Glutamatergic neuron (in vitro differentiated cells): ENCODE measurements around the gene ASIC2. TPM values are rescaled to one million over a fixed set of nuclear protein-coding genes. Genes with fewer than 3 reads are reported as not detected.

Experiments
- DNase-seq: peaks from one replicate; pipeline ENCODE4 v3.0.0; 2022
- H3K27ac Mint-ChIP-seq: one replicate; pipeline ENCODE4 v1.8.0; 2020; ENCODE audit warnings: mild to moderate bottlenecking, mixed read lengths, inconsistent platforms; ENCODE audit not compliant: unreplicated experiment
- H3K27me3 Mint-ChIP-seq: one replicate; pipeline ENCODE4 v1.8.0; 2020; ENCODE audit warnings: mild to moderate bottlenecking, moderate library complexity, mixed read lengths, inconsistent platforms; ENCODE audit not compliant: unreplicated experiment
- H3K36me3 Mint-ChIP-seq: one replicate; pipeline ENCODE4 v1.8.0; 2020; ENCODE audit warnings: mild to moderate bottlenecking, mixed read lengths, inconsistent platforms; ENCODE audit not compliant: unreplicated experiment
- H3K4me1 Mint-ChIP-seq: one replicate; pipeline ENCODE4 v1.8.0; 2020; ENCODE audit warnings: mild to moderate bottlenecking, low read depth, mixed read lengths, inconsistent platforms; ENCODE audit not compliant: unreplicated experiment
- H3K4me3 Mint-ChIP-seq: one replicate; pipeline ENCODE4 v1.8.0; 2020; ENCODE audit warnings: mild to moderate bottlenecking, mixed read lengths, inconsistent platforms; ENCODE audit not compliant: unreplicated experiment
- H3K9me3 Mint-ChIP-seq: one replicate; pipeline ENCODE4 v1.8.0; 2020; ENCODE audit warnings: mild to moderate bottlenecking, moderate library complexity, mixed read lengths, inconsistent platforms; ENCODE audit not compliant: unreplicated experiment
- total RNA-seq: library from RNA; stranded (reverse); fragmentation: NEBNext Ultra II Directional; extraction: Animal tissue kit (Norgen Biotek cat#: 25700); gene quantifications from one replicate; pipeline ENCODE4 v1.2.1, GENCODE V29; 2021; ENCODE audit not compliant: unreplicated experiment
- TF ChIP-seq, protein P1 (sequence below): fragments of 200-600 bp; sonication (generic); IDR thresholded peaks from one replicate; pipeline ENCODE4 v1.5.0; 2021; ENCODE audit not compliant: partially characterized antibody, unreplicated experiment

ASIC2 gene
- total RNA-seq, 1 donor from 2014 or later = 0.74 TPM

DNA sequence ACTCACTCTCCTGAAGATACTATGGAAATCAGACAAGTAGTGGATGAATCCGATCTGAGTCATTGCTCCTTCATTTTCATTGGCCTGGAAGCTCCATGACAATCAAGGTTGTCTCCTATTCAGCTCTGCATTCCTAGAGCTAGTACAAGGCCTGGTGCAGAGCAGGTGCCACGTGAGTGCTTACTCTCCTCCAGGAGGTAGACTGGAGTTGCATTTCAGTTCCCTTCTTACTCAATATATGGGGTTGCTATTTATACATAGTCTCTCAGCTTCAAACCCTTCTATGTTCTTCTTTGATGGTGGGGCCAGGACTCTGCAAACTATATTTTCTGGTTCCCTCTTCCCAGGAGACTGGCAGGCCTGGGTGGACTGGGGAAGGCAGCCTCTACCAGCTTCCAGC lies 148.3 kb downstream of the ASIC2 start:
- no peaks in the 10 kb centered on the region for H3K4me1 Mint-ChIP-seq
- TF ChIP-seq, protein P1, sequence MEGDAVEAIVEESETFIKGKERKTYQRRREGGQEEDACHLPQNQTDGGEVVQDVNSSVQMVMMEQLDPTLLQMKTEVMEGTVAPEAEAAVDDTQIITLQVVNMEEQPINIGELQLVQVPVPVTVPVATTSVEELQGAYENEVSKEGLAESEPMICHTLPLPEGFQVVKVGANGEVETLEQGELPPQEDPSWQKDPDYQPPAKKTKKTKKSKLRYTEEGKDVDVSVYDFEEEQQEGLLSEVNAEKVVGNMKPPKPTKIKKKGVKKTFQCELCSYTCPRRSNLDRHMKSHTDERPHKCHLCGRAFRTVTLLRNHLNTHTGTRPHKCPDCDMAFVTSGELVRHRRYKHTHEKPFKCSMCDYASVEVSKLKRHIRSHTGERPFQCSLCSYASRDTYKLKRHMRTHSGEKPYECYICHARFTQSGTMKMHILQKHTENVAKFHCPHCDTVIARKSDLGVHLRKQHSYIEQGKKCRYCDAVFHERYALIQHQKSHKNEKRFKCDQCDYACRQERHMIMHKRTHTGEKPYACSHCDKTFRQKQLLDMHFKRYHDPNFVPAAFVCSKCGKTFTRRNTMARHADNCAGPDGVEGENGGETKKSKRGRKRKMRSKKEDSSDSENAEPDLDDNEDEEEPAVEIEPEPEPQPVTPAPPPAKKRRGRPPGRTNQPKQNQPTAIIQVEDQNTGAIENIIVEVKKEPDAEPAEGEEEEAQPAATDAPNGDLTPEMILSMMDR = no peak
- H3K36me3 Mint-ChIP-seq = no peaks in the 10 kb centered on the region
- H3K9me3 Mint-ChIP-seq = no peaks in the 10 kb centered on the region
- no peak overlapping the region for H3K4me3 Mint-ChIP-seq
- DNase-seq = no peak
- H3K27me3 Mint-ChIP-seq = no peaks in the 10 kb centered on the region
- H3K27ac Mint-ChIP-seq = no peak overlapping the region

DNA sequence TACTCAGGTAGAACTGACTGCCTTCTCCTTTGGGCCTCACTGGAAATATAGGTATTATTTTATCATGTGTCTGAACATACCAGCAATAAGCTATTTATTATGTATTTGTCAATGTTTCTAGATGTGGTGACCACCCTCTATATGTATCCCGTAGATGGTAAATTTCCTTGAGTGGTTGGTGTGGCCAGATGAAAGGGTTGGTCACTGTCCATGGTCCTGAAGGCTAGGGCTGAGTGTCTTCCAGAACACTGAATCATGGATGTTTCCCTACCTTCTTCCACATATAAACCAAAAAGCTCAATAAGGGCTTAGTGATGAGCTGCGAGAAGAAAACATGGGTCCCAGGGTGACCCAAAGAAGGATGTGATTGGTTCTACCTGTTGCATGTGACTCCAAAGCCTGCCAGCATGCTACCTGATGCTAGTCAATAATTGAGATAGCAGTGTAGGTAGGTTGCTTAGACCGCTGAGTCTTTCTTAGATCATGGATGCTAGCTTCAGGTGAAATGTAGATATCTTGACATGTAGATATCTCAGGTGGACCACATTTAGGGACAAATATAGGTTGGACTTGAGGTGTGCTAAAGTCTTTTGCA lies 150.3 kb downstream of the ASIC2 start:
- TF ChIP-seq, protein P1 = no peak
- no peaks in the 10 kb centered on the region for H3K27me3 Mint-ChIP-seq
- no peak for DNase-seq
- no peaks in the 10 kb centered on the region for H3K9me3 Mint-ChIP-seq
- H3K27ac Mint-ChIP-seq = no peak overlapping the region
- no peaks in the 10 kb centered on the region for H3K4me1 Mint-ChIP-seq
- no peak overlapping the region for H3K4me3 Mint-ChIP-seq
- no peaks in the 10 kb centered on the region for H3K36me3 Mint-ChIP-seq

DNA sequence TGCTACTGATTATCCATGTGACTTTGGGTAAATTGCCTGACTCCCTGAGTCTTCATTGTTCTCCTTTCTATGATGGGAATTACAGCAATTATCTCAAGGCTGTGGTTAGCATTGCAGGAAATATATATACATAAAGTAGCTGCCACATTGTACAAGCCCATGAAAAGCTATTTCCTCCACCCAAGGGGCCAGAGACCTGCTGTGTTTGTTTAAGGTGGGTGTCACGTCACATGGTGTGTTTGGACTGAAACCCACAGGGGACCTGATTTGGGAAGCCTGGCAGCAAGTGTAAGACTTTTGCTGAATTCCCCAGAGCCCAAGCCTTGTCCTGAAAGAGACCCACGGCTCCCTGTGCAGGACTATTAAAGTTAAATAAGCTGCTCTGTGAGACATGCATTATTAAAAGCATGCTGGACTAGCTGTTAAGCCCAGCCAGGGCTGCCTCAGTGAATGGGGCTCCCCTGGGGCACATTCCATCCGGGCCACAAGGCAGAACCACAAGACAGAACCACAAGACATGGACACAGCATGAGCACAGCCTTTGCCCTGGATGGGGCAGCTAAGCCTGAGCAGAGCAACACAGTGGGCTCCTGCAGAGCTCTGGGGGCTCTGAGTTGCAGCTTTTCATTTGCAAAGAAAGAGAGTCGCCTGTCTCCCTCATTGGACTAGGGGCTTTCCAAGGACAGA lies 152.5 kb downstream of the ASIC2 start:
- Mint-ChIP-seq H3K27me3 (peaks cover 4% of the 10 kb centered on the region), H3K36me3 (no peaks in the 10 kb centered on the region), H3K4me1 (no peaks in the 10 kb centered on the region), H3K27ac (no peak overlapping the region), H3K4me3 (no peak overlapping the region), H3K9me3 (no peaks in the 10 kb centered on the region)
- TF ChIP-seq, protein P1 = no peak
- peak; percentile 25 for DNase-seq

DNA sequence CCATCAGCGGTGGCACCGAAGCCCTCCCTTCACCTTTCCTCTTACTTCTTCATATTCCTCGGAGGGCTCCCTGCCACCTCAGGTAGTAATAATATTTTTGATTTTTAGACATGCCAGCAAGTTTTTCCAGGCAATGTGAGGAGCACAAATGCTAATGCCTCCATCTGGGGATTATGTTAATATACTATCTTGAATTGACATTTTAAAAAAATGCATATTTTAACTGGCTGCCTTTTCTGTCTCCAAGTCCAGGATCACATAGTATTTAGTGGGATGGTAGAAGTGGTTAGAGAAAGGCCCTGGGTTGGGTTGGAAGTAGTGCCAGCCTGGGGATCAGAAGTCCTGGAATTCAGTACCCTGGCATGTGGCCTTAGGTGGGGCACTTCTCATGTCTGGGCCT lies 154.5 kb downstream of the ASIC2 start:
- Mint-ChIP-seq H3K4me1 (no peaks in the 10 kb centered on the region), H3K9me3 (no peaks in the 10 kb centered on the region), H3K27ac (no peak overlapping the region), H3K27me3 (peaks cover 8% of the 10 kb centered on the region), H3K36me3 (no peaks in the 10 kb centered on the region), H3K4me3 (no peak overlapping the region)
- DNase-seq = no peak
- TF ChIP-seq, protein P1 = no peak

DNA sequence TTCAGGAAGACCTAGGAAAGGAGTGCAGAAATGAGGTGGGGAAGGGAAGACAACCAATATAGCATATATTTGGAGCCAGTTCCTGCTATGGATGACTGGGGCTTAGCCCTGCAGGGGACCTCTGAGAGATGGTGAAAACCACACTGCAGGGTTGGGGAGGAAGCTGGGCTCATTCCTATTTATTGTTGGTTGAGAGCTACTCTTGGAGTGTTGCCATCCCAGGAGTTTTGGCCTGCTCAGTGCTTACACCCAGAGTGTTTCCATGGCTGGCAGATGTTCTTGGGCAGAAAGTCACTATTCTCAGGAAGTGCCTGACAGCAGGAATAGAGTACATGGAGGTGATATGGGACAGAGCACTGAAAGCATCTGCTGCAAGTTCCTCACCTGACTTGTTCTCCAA lies 155.7 kb downstream of the ASIC2 start:
- Mint-ChIP-seq H3K4me1 (no peaks in the 10 kb centered on the region), H3K9me3 (no peaks in the 10 kb centered on the region), H3K27ac (no peak overlapping the region), H3K36me3 (no peaks in the 10 kb centered on the region), H3K27me3 (peaks cover 12% of the 10 kb centered on the region), H3K4me3 (no peak overlapping the region)
- DNase-seq = no peak
- TF ChIP-seq, protein P1 = no peak
